LoVo (cell line): ENCODE results near the gene ANTKMT.
"Not testable (repeated sequence)": the region's sequence is repeated elsewhere in the genome, so short reads cannot be mapped to it uniquely, and the experiment has no call there.

Experiments
- DNase-seq: peaks from one replicate; pipeline ENCODE4 v3.0.0-alpha.2; 2016; ENCODE audit warnings: low spot score

Gene ANTKMT

DNA sequence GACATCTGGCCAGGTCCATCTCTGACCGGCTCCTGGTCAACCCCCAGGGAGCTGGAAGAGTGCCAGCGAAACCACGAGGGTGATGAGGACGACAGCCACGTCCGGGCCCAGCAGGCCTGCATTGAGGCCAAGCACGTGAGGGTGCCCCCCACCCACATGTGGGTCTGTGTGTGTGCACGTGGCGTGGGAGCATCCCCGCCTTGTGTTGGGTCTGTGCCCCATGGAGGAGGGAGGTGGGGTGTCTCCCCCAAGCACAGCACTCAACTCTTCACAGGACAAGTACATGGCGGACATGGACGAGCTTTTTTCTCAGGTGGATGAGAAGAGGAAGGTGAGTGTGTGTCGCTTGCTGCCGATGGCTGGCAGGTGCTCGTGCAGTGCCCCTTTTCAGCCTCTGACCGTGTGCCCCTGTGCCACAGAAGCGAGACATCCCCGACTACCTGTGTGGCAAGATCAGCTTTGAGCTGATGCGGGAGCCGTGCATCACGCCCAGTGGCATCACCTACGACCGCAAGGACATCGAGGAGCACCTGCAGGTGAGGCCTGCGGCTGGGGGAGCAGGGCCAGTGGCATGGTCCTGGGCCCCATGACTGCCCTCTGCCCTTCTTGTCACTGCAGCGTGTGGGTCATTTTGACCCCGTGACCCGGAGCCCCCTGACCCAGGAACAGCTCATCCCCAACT is 39.1 kb upstream of the ANTKMT start:
- no peak for DNase-seq

GRCh38 chr16:682493-683395 is 38.2 kb upstream of the ANTKMT start:
- no peak for DNase-seq

DNA sequence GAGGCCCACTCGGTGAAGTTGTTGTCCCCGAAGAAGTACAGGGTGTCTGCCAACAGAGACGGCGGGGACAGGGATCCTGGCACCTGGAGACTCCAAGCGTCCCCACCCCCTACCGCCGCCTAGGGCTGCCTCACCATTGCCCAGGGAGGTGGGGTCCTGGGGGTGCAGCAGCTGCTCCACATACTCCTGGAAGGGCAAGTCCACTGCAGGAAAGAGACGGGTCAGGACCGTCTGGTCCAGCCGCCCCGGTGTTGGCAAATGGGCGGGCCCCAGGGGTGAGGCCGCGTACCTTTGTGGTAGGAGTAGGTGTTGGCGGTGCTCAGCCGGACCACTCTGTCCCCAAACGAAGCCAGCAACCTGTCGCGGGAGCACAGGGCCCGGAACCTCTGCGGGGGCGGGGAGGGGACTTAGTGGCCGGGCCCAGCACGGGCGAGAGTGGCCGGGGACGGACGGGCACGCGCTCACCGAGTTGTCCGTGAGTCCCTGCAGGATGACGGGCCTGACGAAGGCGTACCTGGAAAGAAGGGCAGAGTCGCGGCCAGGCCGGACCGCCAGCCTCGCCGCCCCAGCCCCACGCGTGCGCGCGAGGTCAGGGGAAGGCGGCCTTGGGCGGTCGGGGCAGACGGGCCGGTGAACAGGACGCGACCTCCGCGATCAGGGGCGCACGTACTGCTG is 37.4 kb upstream of the ANTKMT start:
- DNase-seq, result no peak

- peak; percentile 96 for DNase-seq
Observed at GRCh38 chr16:684071-684794, 36.7 kb upstream of the ANTKMT start, which contains the start of gene JMJD8. Gene JMJD8, minus strand, starts transcription at chr16:684334. Its CDS starts 15 bp downstream, at chr16:684319.

GRCh38 chr16:684961-685696 is 35.8 kb upstream of the ANTKMT start:
- no peak for DNase-seq

DNA sequence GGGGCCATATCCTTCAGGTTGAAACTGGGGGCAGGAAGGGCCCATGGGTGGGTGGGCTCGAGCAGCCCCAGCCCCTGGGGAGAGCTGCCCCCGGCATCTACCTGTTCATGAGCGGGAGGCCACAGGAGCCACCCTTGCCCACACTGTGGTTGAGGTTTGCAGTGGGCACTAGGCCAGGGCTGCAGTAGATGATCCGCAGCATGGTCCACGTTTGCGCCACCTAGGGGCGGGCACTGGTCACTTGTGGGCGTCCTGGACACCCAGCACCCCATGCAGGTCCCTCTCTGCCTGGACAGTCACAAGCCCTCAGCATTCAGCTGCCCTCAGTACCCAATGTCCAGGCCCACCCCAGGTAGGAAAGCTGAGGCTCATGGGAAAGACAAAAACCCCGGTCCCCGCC is 35.0 kb upstream of the ANTKMT start:
- DNase-seq, result peak; percentile 49

GRCh38 chr16:686459-687260 is 34.3 kb upstream of the ANTKMT start:
- no peak for DNase-seq

DNA sequence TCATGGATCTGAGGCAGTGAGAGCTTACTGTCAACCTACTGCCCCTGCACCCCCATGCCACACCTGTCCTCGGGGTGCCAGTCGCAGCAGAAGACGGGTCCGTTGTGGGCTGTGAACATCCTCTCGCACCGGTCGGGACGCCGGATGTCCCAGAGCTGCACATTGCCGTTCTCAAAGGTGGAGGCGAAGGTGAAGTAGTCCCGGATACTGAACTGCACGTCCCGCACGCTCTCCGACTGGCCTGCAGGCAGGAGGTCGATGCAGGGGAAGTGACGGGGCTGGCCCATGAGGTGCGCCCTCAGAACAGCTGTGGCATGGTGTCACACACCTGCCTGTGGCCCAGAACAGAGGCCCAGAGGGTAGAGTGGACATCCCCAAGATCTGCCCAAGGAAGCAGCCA is 33.4 kb upstream of the ANTKMT start:
- no peak for DNase-seq

GRCh38 chr16:689175-689897 is 31.6 kb upstream of the ANTKMT start:
- DNase-seq, result no peak

DNA sequence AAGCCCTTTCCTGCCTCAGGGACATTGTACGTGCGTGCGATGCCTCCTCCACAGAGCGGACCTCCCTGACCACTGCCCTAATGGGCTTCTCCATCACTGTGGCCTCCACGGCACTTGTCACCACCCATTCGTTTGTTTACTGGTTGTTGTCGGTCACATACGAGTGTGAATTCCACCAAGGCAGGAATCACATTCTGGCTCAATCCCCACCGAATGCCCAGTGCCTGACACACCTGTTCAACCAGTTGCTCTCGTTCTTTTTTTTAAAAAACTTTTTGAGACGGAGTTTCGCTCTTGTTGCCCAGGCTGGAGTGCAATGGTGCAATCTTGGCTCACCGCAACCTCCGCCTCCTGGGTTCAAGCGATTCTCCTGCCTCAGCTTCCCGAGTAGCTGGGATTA is 29.7 kb upstream of the ANTKMT start:
- not testable (repeated sequence) for DNase-seq

GRCh38 chr16:692356-693108 is 28.4 kb upstream of the ANTKMT start:
- DNase-seq, result no peak

- DNase-seq, result no peak
Observed at GRCh38 chr16:693364-693763, 27.6 kb upstream of the ANTKMT start.

- DNase-seq, result no peak
Observed at GRCh38 chr16:693766-694165, 27.2 kb upstream of the ANTKMT start.

DNA sequence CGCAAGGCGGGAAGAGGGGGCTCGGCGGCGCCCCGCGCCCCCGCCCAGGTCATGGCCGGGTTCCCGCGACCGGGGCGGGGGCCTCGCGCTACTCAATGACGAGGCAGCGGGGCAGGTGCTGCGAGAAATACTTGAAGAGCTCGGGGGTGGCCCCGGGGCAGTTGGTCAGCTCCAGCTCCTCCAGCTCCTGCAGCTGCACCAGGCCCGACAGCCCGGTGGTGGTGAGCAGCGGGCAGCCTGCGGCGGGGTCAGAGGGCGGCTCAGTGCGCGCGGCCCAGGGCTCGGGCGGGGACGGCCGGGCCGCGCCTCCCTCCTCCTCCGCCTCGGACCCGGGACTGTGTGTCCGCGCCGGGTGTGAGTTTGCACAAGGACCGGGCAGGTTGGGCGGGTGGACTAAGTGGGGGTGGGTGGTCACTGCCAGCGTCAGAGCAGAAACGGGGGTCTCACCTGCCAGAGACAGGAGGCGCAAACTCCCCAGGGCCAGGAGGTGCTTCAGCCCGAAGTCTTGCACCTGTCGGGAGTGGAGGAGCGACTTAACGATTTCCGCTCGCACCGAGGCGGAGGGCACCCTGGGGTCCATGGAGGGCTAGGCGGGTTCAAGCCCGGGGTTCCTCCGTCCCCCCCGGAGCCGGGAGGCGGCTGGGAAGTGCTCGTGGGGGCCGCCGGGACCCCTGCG is 26.6 kb upstream of the ANTKMT start:
- DNase-seq, result no peak

GRCh38 chr16:694863-695354 is 26.0 kb upstream of the ANTKMT start:
- no peak for DNase-seq

DNA sequence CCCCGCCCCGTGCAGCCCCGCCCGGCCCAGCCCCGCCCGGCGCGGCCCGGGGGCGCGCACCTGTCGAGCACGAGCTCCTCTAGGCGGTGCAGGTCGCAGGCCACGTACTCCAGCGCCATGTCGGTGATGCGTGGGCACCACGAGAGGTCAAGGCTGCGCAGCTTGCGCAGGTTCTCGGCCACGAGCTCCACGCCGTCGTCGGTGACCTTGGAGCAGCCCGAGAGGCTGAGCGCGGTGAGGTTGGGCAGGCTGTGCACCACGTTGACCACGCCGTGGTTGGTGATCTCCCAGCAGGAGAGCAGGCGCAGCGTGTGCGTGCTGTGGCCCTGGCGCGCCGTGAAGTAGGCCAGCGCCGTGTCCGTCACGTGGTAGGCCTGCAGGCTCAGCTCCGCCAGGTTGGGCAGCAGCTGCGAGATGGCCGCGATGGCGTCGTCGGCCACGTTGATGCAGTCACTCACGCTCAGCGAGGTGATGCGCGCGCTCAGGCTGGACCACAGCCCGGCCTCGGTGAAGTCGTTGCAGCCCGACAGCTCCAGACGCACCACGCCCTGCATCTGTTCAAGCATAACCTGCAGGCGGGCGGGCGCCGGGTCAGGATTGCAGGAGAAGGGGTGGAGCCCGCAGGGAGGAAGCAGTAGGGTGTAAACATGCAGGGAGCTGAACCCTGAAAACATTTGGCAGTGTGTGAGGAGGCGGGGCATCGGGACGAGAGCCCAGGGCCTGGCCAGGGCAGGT is 25.4 kb upstream of the ANTKMT start:
- DNase-seq, result peak; percentile 84

- no peak for DNase-seq
Observed at GRCh38 chr16:698911-699671, 21.9 kb upstream of the ANTKMT start.
